Neutrophil (primary cell): ENCODE measurements around the gene PPP1R18.
A peak's percentile ranks its signal among the peaks of the same experiment; 100 is the strongest.
"Not testable (repeated sequence)": the region's sequence is repeated elsewhere in the genome, so short reads cannot be mapped to it uniquely, and the experiment has no call there.

Source experiments
- H3K27ac ChIP-seq: fragments of 200-600 bp; sonication (generic); 2 replicates; pipeline ENCODE4 v1.5.1; 2016; ENCODE audit warnings: mild to moderate bottlenecking, moderate library complexity
- H3K27me3 ChIP-seq: fragments of 200-600 bp; sonication (generic); 2 replicates; pipeline ENCODE4 v1.6.0; 2016; ENCODE audit warnings: mild to moderate bottlenecking
- H3K36me3 ChIP-seq: fragments of 200-600 bp; sonication (generic); 2 replicates; pipeline ENCODE4 v1.5.1; 2017
- H3K4me1 ChIP-seq, 2 experiments: fragments of 200-600 bp in 1 of 2; sonication (generic) in 1 of 2; 1 replicate in 1 of 2; 2 replicates in 1 of 2; pipeline versions ENCODE4 v1.5.1 to v1.6.1; 2013 to 2016; ENCODE audit warnings: low read depth in 1 of 2, low read length in 1 of 2, mild to moderate bottlenecking in 1 of 2, moderate library complexity in 1 of 2; ENCODE audit not compliant: control insufficient read depth in 1 of 2, insufficient read depth in 1 of 2
- H3K4me3 ChIP-seq, 2 experiments: fragments of 200-600 bp in 1 of 2; sonication (generic) in 1 of 2; 1 replicate in 1 of 2; 2 replicates in 1 of 2; pipeline ENCODE4 v1.5.1; 2013 to 2016; ENCODE audit warnings: low read depth in 1 of 2, low read length in 1 of 2, mild to moderate bottlenecking in 1 of 2, moderate library complexity in 1 of 2
- H3K9me3 ChIP-seq: fragments of 200-600 bp; sonication (generic); 2 replicates; pipeline ENCODE4 v1.5.1; 2016
- TF ChIP-seq, protein P1 (sequence below): fragments of 200-600 bp; sonication (generic); IDR thresholded peaks from 2 replicates; pipeline ENCODE4 v1.5.1; 2016; ENCODE audit warnings: antibody characterized with exemption

PPP1R18 gene

DNA sequence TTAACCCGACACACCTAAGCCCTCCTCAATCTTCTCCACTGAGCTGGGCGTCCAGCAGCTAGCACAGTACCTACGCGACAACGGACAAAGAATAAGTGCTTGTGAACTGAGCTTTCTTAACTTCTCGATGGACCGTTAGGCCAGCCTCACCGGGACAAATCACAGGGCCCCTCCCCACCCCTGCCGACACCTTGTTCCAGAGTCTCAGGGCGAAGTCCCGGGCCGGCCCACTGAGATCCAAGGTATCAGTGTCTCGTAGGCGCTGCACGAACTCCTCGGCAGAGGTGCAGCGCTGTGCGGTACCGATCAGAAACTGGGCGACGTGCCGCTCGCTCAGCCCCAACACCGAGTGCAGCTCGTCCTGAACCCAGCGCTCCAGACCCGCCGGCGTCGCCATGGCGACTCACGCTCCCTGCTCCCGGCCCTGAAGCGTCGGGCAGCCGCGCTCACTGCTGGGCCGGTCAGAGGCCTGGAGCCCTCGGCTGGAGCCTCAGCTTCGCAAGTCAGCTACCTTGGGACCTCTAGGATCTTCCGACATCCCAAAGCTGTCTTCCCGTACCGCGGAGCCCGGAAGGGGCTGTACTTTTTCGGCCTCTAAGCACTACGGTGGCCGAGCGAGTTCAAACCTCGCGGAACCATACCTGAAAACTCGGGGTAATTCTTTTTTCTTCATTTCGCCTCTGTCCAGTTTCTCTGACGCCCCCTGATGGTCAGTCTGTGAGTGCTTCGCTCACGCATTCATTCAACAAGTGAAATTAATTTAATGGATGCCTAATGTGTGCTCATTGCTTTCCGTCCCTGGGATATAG is 13.8 kb downstream of the PPP1R18 start, which contains the start of gene DHX16:
Gene DHX16, minus strand, starts transcription at position 562 of the 809 bp plus-strand sequence. Its CDS starts 165 bp downstream, at position 397.
- Histone ChIP-seq H3K4me3 (peak within 1 kb of the TSS; percentile 84 to 98), H3K9me3 (no peaks in the 10 kb centered on the region), H3K27ac (peak within 1 kb of the TSS; percentile 87), H3K27me3 (no peaks in the 10 kb centered on the region), H3K4me1 (peaks cover 25 to 26% of the 10 kb centered on the region in 2 experiments), H3K36me3 (peaks cover 47% of the 10 kb centered on the region)
- TF ChIP-seq, protein P1, sequence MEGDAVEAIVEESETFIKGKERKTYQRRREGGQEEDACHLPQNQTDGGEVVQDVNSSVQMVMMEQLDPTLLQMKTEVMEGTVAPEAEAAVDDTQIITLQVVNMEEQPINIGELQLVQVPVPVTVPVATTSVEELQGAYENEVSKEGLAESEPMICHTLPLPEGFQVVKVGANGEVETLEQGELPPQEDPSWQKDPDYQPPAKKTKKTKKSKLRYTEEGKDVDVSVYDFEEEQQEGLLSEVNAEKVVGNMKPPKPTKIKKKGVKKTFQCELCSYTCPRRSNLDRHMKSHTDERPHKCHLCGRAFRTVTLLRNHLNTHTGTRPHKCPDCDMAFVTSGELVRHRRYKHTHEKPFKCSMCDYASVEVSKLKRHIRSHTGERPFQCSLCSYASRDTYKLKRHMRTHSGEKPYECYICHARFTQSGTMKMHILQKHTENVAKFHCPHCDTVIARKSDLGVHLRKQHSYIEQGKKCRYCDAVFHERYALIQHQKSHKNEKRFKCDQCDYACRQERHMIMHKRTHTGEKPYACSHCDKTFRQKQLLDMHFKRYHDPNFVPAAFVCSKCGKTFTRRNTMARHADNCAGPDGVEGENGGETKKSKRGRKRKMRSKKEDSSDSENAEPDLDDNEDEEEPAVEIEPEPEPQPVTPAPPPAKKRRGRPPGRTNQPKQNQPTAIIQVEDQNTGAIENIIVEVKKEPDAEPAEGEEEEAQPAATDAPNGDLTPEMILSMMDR = peak; percentile 85

DNA sequence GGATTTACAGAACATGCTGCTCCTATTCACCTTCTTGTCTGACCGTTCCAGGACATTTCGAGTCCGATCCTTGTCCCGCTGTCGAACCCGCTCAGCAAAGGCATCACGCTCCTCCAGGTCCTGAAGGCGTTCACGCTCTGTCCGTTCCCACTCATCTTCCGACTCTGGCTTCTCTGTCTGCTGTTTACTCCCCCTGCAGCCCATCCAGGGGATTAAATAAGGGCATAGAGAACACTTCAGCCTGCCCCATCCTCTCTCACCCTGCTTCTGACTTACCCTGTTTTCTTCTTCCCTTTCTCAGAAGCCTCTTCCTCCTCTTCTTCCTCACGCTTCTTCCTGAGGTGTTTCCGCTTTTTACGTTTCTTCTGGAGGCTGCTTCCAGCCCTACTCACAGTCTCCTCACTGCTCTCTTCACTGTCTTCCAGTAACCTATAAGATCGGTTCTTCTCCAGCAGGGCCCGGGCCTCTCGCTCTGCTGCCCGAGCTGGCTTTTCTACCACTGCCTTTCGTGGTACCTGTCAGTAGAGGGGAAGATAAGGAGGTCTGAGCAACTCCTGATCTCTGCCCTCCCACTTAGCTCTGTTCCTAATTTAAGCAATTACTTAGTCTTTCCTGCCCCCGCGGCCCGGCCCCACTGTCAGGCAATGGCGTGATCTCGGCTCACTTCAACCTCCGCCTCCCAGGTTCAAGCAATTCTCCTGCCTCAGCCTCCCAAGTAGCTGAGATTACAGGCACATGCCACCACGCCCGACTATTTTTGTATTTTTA is 15.5 kb downstream of the PPP1R18 start:
- TF ChIP-seq, protein P1 = no peak

DNA sequence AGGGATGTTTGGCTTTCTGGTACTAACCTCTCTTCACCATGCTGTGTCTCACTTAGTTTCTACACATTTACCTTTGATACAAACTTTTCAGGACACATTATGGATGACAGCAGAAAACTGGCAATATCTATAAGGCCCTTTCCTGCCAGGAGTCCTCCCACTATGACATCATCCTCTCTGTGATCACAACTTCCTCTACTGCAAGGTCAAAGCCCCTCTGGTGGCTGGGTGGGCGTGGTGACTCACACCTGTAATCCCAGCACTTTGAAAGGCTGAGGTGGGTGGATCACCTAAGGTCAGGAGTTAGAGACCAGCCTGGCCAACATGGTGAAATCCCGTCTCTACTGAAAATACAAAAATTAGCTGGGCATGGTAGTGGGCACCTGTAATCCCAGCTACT is 20.1 kb downstream of the PPP1R18 start:
- H3K27ac ChIP-seq, H3K27me3 ChIP-seq: not testable (repeated sequence)
- H3K36me3 ChIP-seq = peaks cover 88% of the 10 kb centered on the region

More for the DNA sequence above, 15.5 kb downstream of the PPP1R18 start:
- Histone ChIP-seq H3K9me3 (no peaks in the 10 kb centered on the region), H3K4me3 (no peak overlapping the region), H3K27ac (peak overlapping the region; percentile 26), H3K4me1 (peaks cover 25 to 26% of the 10 kb centered on the region in 2 experiments), H3K27me3 (no peaks in the 10 kb centered on the region), H3K36me3 (peaks cover 45% of the 10 kb centered on the region)

DNA sequence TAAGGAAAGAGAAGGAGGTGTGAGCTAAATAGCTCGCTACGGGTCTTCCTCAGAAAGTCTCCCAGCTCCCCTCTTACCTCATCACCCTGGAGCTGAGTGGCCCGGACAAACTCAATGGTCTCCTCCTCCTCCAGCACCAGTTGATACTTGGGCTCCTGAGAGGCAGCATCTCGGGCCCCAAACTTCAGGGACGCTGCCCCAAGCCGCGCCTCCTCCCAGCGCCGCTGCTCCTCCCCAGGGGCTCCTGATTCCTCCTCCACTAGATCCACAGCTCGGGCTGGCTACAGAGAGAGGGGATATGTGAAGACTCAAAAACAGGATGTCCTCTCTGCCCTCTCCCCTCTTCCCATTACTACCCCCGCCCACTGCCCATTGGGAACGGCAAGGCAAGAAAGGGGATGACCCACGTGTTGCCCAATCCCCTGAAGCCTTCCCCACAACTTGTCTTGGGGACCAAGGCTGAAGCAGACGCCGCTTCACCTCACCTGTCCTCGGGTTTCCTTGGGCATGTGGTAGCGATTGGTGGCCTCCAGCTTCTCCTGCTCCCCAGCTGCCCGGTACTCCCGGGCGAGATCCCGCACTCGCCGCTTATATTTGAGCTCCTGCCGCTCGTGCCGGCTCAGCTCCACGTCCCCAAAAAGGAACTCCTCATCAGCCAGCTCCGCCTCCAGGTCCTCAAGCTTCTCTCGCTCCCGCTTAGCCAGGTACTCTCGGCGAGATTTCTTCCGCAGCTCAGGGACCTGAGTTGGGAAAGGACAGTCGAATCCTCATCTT is 21.3 kb downstream of the PPP1R18 start:
- H3K4me3 ChIP-seq = no peak overlapping the region
- no peaks in the 10 kb centered on the region for H3K27me3 ChIP-seq
- H3K27ac ChIP-seq = no peak overlapping the region
- no peaks in the 10 kb centered on the region for H3K9me3 ChIP-seq
- H3K4me1 ChIP-seq = no peaks in the 10 kb centered on the region
- peaks cover 93% of the 10 kb centered on the region for H3K36me3 ChIP-seq
- TF ChIP-seq, protein P1 = no peak

More for the DNA sequence above, 20.1 kb downstream of the PPP1R18 start:
- H3K4me1 ChIP-seq, H3K4me3 ChIP-seq, H3K9me3 ChIP-seq: not testable (repeated sequence)

DNA sequence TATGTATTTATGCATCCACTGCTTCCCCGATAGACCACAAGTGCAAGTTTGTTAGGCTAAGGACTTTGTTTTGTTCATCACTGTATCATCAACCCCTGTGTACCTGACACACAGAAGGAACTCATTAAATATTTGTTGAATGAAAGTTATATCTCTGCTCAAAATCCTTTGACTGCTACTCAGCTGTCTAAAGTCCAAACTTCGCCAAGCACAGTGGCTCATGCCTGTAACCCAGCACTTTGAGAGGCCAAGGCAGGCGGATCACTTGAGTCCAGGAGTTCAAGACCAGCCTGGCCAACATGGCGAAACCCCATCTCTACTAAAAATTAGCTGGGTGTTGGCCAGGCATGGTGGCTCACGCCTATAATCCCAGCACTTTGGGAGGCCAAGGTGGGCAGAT is 28.5 kb downstream of the PPP1R18 start:
- not testable (repeated sequence) for H3K27ac ChIP-seq, H3K4me3 ChIP-seq, H3K27me3 ChIP-seq, H3K9me3 ChIP-seq
- Histone ChIP-seq H3K36me3 (peaks cover 99% of the 10 kb centered on the region), H3K4me1 (peaks cover 9 to 11% of the 10 kb centered on the region in 2 experiments)

DNA sequence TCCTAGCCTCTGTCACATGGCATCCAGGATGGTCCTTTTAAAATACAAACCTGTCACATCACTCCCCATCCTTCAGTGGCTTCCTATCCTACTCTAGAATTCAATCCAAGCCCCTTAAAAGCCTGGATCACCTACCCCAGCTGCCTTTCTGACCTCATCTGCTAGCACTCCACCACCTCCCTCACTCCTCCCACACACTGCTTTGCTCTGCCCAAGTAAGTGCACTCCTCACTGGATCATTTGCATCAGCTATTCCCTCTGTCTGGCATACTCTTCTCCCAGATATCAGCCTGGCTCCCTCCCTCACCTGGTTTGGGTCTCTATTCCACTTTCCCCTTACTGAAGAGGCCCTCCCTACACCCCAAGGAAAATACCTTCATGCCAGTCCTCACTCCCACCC is 29.0 kb downstream of the PPP1R18 start:
- Histone ChIP-seq H3K9me3 (no peaks in the 10 kb centered on the region), H3K4me1 (peaks cover 9 to 11% of the 10 kb centered on the region in 2 experiments), H3K4me3 (no peak overlapping the region), H3K27ac (no peak overlapping the region), H3K36me3 (peaks cover 99% of the 10 kb centered on the region), H3K27me3 (no peaks in the 10 kb centered on the region)
- TF ChIP-seq, protein P1 = no peak
